Left hindlimb (tissue), 1 donor: ENCODE data around the gene TMC8.
"Not testable (repeated sequence)": the region's sequence is repeated elsewhere in the genome, so short reads cannot be mapped to it uniquely, and the experiment has no call there.

Source experiments
- DNase-seq: peaks from one replicate; pipeline ENCODE4 v3.0.0-alpha.2; 2018

TMC8 gene

DNA sequence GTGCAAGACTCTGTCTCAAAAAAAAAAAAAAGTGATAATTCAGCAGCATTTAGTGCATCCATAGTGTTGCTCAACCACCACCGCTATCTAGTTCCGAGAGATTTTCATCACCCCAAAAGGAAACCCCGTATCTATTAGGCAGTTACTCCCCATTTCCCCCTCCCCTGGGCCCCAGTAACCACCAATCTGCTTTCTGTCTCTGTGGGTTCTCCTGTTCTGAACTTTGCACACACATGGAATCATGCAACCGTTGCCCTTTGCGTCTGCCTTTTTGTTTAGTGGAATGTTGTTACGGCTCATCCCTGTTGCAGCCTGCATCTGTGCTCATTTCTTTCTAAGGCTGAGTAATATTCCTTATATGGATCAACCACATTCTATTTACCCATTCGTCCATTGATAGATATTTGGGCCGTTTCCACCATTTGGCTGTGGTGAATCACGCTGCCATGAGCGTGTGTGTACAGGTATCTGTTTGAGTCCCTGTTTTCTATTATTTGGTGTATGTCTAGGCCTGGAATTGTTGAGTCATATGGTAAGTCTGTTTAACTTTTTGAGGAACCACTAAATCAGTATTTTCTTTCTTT is 29.1 kb downstream of the TMC8 start:
- DNase-seq = no peak

DNA sequence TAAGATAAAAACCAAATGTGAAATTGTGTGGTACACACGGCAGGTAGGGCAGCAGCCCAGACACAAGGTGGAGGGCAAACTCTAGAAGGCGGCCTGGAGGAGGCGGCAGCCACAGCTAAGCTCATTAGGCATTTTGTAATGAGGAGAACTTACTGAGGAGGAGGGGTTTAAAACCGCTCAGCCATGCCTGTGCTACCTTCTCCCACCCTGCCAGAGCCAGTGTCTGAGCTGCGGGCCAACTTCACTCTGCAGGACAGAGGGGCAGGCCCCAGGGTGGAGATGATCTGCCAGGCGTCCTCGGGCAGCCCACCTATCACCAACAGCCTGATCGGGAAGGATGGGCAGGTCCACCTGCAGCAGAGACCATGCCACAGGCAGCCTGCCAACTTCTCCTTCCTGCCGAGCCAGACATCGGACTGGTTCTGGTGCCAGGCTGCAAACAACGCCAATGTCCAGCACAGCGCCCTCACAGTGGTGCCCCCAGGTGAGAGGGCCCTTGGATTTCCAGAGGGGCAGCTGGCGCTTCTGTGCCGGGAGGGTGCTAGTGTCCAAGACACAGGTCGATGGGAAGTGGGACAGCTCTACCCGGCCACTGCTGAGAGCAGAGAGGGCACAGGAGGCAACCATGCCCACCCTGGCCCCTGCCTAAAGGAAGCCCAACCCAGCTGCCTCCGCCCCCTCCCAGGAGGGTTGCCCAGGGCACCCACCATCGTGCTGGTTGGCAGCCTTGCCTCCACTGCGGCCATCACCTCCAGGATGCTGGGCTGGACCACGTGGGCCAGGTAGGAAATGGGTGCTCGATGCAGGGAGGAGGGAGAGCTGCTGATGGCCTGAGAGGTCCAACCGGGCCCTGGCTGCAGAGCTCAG is 33.5 kb downstream of the TMC8 start:
- no peak for DNase-seq

- DNase-seq = no peak
Observed at GRCh38 chr17:78164748-78165607, 34.4 kb downstream of the TMC8 start.

GRCh38 chr17:78166416-78166815 is 35.8 kb downstream of the TMC8 start:
- DNase-seq = no peak

DNA sequence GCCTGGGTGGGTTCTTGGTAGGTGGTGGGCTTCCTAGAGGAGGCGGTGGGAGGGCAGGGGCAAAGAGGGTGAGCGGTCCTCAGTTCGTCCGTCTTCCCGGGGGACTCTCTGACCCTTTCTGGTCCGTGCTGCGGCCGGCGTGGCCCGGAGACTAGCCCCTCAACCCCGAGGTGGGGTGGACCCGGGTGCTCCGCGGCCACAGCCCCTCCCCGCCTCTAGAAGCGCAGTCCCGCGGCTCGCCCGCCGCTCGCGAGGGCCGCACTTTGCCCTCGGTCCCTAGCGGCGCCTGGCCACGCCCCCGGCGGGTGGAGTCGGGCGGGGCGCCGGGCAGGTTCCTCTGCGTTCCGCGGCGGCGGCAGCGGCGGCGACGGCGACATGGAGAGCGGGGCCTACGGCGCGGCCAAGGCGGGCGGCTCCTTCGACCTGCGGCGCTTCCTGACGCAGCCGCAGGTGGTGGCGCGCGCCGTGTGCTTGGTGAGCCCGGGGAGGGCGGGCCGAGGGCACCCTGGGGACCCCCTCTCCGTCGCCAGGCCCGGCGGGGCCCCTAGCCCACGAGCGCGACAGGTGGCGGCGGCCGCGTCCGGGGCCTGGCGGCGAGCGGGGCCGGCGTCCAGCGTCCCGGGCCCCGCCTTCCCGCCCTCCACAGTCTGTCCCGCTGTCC is 37.8 kb downstream of the TMC8 start, which contains the start of gene SYNGR2:
TSS of gene SYNGR2 (plus strand) at position 340 of the 661 bp plus-strand sequence. CDS start at position 376, 36 bp downstream.
- peak; percentile 57 for DNase-seq

GRCh38 chr17:78168903-78169793 is 38.6 kb downstream of the TMC8 start:
- DNase-seq = no peak

DNA sequence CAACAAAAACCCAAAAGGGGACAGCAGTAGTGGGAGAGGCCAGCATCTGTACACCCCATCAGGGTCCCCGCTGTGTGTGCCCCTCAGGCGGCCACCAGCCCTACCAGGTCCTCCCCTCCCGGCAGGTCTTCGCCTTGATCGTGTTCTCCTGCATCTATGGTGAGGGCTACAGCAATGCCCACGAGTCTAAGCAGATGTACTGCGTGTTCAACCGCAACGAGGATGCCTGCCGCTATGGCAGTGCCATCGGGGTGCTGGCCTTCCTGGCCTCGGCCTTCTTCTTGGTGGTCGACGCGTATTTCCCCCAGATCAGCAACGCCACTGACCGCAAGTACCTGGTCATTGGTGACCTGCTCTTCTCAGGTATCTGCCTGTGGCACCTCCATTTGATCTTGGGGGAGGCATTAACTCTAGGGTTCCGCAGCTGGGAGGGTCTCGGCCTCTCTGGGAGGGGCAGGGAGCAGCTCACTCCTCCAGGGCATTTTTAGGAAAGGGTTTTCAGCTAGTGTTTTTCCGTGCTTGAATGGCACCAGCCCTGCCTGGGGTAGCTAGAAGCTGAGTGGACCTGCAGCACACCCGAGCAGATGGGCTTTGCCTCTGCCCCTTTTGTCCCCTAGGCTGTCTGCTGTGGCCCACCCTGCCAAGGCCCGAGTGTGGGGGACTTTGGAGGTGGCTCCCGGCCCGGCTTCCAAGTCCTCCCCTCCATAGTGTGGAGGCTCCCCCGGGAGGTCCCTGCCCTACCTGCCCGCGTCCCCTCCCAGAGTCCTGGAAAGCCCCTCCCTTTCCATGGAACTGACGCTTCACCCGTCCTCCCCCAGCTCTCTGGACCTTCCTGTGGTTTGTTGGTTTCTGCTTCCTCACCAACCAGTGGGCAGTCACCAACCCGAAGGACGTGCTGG is 40.4 kb downstream of the TMC8 start:
- DNase-seq = no peak

DNA sequence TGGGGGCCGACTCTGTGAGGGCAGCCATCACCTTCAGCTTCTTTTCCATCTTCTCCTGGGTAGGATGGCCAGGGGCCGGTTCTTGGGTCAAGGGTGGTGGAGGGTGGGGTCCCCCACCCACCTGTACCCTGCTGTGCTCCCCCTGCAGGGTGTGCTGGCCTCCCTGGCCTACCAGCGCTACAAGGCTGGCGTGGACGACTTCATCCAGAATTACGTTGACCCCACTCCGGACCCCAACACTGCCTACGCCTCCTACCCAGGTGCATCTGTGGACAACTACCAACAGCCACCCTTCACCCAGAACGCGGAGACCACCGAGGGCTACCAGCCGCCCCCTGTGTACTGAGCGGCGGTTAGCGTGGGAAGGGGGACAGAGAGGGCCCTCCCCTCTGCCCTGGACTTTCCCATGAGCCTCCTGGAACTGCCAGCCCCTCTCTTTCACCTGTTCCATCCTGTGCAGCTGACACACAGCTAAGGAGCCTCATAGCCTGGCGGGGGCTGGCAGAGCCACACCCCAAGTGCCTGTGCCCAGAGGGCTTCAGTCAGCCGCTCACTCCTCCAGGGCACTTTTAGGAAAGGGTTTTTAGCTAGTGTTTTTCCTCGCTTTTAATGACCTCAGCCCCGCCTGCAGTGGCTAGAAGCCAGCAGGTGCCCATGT is 41.1 kb downstream of the TMC8 start:
- not testable (repeated sequence) for DNase-seq

DNA sequence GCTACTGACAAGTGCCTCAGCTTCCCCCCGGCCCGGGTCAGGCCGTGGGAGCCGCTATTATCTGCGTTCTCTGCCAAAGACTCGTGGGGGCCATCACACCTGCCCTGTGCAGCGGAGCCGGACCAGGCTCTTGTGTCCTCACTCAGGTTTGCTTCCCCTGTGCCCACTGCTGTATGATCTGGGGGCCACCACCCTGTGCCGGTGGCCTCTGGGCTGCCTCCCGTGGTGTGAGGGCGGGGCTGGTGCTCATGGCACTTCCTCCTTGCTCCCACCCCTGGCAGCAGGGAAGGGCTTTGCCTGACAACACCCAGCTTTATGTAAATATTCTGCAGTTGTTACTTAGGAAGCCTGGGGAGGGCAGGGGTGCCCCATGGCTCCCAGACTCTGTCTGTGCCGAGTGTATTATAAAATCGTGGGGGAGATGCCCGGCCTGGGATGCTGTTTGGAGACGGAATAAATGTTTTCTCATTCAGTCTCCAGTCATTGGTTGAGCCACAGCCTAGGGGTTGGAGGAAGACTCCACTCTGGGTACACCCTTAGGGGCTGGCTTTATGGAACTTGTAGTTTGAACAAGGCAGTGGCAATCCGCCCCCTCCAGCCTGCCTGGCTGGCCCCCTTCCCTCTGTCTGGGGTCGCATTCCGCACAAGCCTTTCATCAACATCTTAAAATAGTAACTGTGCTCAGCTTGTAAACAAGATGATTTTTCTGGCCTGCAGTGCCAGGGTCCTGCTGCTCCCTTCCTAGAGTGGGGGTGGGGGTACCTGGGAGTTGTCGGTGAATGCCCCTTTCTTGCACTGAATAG is 41.9 kb downstream of the TMC8 start:
- DNase-seq = no peak

DNA sequence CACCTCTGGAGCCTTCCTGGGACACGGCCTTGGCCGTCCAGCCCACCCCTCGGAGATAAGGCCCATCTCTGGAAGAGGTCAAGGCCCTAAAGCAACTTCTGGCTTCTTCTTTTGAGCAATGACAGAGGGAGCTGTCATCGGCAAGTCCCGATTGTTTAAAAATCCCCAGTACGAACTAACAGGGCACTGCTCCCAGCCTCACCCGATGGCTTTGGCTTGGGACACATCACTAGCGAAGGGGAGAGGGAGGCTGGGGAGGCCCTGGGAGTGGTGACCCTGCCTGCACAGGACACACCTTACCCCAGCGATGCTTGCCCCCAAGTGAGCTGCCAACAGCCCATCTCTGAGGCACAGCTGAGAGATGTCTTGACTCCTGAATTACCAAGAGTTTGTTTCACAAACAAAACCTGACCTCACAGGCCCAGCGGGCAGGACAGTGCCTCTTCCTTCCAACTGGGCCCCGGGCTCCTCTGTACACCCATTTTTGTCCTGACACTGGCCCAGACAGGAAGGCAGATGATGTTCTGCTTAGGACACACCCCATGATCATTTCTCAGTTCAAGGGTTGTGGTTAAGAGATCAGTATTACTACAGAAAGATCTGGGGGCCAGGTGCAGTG is 42.6 kb downstream of the TMC8 start:
- no peak for DNase-seq

DNA sequence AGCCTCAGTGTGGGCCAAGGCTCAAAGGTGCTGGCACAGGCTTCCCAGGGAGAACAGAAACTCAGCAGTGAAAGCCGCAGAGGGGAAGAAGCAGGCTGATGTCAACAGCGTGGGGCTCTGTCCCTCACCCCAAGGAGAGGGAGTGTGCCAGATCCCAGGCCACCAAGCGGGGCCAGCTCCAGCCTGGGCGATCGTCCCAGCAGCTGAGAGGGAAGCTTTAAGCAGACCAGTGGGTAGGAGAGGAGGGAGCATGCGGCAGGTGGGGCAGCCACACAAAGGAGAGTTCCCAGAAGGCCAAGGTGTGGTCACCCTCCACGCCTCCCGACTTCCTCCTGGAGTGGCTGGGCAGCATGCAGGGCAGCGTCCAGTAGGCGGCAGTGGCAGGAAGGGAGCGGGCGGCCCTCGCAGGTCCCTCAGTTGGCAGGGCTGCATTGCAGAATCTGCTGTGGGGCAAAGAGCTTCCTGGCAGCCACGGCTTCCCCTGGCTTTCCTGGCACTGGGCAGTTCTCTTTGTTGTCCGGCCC is 43.8 kb downstream of the TMC8 start:
- DNase-seq = peak; percentile 57

GRCh38 chr17:78174870-78175642 is 44.5 kb downstream of the TMC8 start:
- no peak for DNase-seq

DNA sequence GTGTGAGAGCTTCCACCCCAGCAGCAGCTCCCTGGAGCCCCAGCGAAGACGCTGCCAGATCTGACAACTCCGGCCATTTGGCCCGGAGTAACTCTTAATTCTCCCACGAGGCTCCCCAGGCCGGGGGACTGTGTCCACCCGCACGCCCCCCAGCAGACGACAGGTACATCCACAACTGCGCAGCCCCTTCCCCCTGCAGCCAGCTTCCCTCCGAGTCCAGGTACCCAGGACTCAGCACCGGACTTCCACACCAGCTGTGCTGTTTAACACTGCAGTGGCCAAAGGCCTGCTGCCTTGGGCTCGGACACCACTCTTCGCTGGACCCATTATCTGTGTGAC is 45.0 kb downstream of the TMC8 start:
- DNase-seq = no peak

GRCh38 chr17:78176548-78177025 is 46.0 kb downstream of the TMC8 start:
- peak; percentile 69 for DNase-seq

DNA sequence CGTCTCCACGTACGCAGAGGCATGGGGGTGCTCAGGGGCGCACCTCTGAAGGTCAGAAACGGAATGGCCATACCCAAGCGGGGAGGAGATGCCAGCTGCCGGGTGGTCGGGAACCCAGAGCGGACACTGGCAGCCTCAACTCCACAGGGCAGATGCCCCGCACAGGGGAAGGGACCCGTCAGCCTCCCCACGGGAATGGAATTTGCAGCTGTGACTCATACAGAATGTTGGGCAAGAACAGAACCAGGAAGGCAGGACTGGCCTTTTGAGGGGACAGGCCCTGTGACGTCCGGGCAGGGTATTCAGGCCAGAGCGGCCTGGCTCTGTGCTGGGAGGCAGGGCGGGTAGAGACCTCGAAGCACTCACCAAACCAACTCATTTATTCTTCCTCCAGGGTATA is 48.8 kb downstream of the TMC8 start:
- DNase-seq = no peak

DNA sequence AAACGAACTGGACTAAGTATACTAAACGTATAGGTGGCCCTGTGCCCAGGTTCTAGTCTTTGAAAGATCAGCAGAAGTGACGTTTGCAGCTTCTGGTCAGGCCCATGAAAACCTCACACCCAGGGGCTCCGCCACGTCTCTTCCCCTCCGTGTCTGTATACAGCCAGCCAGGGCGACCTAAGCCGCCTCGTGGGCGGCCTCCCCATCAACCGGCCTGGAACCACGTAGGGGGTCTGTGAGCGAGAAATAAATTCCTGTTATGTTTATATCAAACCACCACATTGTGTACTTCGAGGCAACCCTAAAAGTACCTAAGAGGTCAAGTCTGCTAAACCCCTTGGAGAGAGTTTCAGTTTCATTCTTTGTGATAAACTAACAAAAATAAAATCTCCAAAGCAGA is 49.5 kb downstream of the TMC8 start:
- DNase-seq = no peak

- no peak for DNase-seq
Observed at GRCh38 chr17:78180508-78180907, 49.9 kb downstream of the TMC8 start.

DNA sequence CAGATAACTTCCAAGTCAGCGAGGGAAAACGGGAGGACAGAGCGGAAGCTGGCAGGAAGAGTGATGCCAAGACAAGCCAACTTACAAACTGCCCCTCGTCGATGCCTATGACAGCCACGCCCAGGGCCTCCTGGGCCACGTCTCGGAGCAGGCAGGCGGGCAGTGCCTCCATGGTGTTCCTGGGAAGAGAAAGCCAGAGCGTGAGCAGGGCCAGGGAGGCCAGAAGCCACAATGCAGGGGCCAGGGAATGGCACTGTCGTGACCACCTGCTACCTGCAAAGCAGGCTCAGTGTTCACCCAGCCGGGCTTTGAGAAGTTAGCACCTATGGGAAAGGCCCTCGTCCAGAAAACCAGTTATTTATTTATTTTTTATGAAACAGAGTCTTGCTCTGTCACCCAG is 51.9 kb downstream of the TMC8 start:
- no peak for DNase-seq
